GM19468 (cell line): Measurements from ENCODE around the gene GFRAL.

Experiments used
- ATAC-seq: cut with Tn5 transposase; IDR thresholded peaks from one replicate; pipeline ENCODE4 v1.9.1; 2021; ENCODE audit warnings: mild to moderate bottlenecking, moderate library complexity, moderate number of reproducible peaks; ENCODE audit not compliant: unreplicated experiment; ENCODE audit errors: extremely low read depth

The GFRAL gene

DNA sequence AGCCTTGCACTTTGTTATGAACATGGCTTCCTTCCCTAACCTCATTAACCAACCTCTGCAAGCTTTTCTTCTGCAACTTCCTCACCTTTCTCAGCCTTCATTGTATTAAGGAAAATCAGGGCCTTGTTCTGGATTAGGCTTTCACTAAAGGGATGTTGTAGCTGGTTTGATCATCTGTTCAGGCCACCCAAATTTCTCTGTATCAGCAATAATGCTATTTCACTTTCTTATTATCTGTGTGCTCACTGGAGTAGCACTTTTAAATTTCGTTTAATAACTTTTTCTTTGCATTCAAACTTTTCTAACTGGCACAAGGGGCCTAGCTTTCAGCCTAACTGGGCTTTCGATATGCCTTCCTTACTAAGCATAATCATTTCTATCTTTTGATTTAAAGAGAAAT is 96.7 kb downstream of the GFRAL start:
- ATAC-seq, result no peak

DNA sequence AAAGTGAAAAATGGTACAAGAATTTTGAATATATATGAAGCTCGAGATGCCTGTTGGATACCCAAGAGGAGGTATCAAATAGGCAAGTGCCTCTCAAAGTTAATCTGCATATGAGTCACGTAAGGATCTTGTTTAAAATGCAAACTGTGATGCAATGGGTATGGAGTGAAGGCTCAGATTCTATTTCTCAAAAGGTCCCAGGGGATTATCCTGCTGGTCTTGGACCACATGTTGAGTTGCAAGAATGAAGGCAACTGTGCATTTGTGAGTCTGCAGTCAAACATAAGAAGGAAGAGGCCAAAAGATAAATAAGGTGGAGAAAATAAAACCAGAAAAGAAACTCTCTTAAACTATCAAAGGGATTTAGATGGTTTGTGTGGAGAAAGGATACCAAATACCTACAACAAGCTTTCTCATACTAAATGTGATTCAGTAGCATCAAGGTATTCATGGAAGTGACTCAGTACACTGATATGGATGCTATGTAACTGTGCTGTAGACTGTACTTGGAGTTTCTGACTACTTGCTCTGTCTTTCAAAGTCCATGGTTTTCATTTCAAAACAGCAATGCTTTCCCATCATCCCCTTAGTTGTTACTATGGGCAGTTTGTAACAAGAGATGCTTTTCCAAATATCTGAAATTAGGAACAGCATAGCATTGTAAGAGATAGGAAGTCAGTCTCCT is 106.3 kb downstream of the GFRAL start:
- ATAC-seq, result no peak

DNA sequence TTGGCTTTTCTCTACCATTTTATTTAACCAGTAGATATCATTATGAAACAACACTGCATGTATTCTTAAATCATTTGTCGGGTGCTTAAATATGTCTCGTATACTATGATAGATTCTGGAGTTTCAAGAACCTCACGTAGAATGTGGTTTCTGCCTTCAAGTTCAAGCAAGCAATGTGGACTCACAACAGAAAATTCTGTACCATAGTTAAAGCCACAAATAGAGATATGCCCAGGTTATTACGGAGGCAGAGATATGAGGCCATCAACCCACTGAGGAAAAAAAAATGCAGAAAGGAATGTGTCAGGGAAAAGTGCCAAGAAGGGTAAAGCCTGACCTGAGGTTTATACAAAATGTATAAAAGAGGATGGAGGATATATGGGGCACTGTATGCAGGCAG is 109.9 kb downstream of the GFRAL start:
- ATAC-seq, result no peak

DNA sequence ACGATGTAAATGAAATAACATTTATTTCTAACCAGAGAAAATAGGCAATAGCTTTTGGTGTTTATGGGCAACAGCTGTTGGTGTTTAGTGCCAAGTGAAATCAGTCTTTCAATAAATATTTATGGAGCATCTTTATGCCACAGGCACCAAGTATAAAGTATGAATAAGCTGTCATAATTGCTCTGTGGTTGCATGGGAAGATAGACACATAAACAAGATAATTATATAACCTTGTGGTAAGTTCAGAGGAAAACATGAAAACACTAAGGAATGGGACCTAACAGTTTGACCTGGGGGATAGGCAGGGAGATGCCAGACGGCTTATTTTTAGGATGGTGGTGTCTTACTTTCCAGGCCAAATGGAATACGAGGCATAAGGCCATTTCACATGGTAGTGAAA is 110.9 kb downstream of the GFRAL start:
- no peak for ATAC-seq

DNA sequence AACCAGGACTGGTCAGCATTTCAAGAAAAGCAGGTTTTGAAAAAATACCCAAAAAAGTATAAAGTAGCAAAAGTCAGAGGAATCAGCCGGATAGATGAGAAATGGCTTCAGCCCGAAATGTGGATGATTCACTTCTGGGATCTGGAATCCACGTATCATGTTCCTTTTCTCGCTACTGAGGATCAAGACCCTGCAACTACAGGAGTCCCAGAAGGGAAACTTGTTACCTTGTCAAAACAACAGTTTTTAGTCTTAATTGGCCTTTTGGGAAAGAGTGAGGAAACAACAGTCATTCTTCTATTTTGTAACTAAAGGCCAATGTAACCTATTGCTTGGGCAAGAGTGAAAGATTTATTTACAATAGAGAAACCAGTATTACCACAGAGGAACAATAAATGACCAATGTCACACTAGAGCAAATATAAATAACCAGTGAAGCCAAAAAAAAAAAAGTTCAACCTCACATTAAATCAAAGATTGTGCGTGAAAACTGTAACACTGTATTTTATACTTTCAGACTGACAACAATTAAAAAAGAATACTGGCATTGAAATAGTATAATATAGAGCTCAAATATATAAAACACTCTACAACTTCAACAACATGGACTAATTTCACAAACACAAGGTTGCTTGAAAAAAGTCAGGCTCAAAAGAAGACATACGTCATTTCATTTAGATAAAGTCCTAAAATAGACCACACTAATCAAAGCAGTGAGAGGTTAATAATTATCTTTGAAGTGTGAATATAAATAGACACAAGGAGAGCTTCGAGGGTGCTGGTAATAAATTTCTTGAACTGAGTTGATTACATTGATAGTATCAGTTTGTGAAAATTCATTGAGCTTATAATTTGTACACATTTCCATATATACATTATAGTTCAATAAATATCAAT is 116.2 kb downstream of the GFRAL start:
- ATAC-seq, result no peak

DNA sequence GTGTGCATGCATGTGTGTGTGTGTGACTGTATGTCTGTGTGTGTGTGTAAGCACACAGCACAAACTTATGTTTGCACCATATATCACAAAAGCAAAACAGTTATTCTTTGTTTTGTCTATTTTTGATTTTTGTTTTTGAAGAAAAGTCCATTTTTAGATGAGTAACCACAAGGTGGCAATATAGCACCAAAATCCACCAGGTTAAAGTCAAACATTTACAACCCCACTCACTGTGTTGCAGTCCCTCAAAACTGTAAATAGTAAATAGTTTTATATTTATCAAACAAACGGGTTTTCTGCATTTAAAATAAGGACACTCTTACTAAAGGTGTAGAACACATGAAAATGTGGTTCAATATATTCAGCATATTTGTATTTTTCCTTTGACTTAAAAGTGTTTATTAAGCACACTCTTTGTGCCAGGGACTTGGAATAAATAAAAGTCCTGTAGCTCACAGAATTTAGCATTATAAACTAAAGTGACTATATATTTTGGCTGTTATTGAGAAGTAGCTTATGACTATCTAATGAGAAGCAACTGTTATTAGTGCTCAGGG is 118.5 kb downstream of the GFRAL start:
- no peak for ATAC-seq

DNA sequence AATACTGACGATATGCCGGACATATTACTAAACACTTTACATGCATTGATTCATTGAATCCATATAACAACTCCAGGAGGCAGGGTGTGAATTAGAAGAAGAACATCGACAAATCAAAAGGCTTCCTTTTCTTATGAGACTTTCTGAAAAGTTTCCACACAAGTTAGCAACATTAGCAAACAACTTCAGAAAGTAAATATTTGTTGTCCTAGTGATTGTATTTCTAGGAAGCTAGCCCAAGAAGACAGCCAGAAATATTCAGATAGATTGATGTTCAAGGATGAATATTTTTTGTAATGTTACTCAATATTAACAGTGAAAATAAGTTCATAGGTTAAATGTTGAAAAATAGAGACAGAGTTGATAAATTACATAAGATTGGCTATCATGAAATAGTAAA is 120.6 kb downstream of the GFRAL start:
- ATAC-seq, result no peak

DNA sequence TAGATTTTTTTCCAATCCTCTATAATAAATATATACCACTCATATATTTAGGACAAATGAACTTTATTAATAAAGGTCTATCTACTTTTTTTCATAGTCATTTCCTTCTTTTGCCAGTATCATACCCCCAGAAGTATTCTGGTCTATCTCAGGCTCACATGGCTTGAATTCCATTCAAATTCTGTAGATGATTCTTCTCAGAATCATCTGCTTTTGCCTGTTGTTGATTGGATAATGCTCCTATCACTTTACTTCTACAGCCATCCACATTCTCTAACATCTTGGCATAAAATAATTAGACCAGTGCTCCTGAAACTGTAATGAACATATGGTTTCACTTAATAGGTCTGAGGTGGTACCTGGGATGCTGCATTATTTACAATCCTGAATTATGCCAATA is 121.2 kb downstream of the GFRAL start:
- no peak for ATAC-seq

DNA sequence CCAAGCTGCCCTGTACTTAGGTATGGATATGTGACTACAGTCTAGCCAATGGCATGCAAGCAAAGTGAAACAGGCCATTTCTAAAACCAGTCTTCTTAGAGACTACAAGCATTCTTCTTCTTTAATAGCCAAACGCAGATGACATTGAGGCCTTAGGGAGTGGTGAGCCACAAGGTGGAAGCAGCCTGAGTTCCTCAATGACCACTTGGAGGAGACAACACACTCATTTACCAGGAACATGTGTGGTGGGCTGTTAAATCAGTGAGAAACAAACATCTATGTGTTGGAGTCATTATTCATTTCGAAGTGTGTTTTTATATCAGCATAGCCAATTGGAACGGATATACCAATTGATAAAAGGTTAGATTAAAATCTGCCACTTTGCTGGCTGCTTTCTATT is 122.0 kb downstream of the GFRAL start:
- ATAC-seq, result no peak

DNA sequence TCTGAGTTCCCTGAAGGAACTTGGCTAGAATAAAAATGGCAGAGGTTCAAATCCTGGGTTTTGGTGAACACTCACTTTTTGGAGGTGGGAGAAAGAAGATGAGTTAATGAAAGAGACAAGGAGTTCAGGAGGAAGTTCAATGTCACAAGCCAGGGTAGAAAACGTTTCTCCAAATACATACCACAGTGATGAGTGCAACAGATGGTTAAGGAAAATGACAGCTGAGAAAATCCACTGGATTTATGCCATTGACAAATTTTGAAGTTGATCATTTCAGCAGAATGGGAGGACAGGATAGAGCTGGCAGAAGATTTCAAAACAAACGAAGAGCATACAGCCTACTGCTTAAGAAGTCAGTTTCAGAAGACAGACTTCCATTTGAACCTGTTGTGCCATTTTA is 122.7 kb downstream of the GFRAL start:
- no peak for ATAC-seq
